Stimulated activated CD8-positive, alpha-beta memory T cell treated with anti-CD3 and anti-CD28 coated beads, Interleukin-4, amount 100 ng/mL, for 24 hours (primary cell): ENCODE data around the gene CFAP97.
"Not testable (repeated sequence)": the region's sequence is repeated elsewhere in the genome, so short reads cannot be mapped to it uniquely, and the experiment has no call there.

Experiments used
- DNase-seq: peaks from one replicate; pipeline ENCODE4 v3.0.0-alpha.2; 2020; ENCODE audit warnings: low read depth

CFAP97 gene

GRCh38 chr4:185198189-185198588 lies 5.6 kb downstream of the CFAP97 start:
- not testable (repeated sequence) for DNase-seq

- no peak for DNase-seq
Measured at GRCh38 chr4:185196437-185196836, 7.4 kb downstream of the CFAP97 start.

- no peak for DNase-seq
Measured at GRCh38 chr4:185194924-185195888, 8.6 kb downstream of the CFAP97 start.

GRCh38 chr4:185192059-185192458 lies 11.7 kb downstream of the CFAP97 start:
- no peak for DNase-seq

- DNase-seq = no peak
Measured at GRCh38 chr4:185190306-185190856, 13.4 kb downstream of the CFAP97 start.

GRCh38 chr4:185189606-185190305 lies 14.0 kb downstream of the CFAP97 start:
- no peak for DNase-seq

GRCh38 chr4:185186769-185187168 lies 17.0 kb downstream of the CFAP97 start:
- DNase-seq = no peak

- peak; percentile 56 for DNase-seq
Measured at GRCh38 chr4:185183622-185184281, 20.0 kb downstream of the CFAP97 start.

GRCh38 chr4:185182239-185182638 lies 21.6 kb downstream of the CFAP97 start:
- no peak for DNase-seq

GRCh38 chr4:185179488-185179887 lies 24.3 kb downstream of the CFAP97 start:
- no peak for DNase-seq

GRCh38 chr4:185171373-185172071 lies 32.3 kb downstream of the CFAP97 start:
- DNase-seq = no peak

- no peak for DNase-seq
Measured at GRCh38 chr4:185167234-185167633, 36.6 kb downstream of the CFAP97 start.

GRCh38 chr4:185165605-185166063 lies 38.2 kb downstream of the CFAP97 start:
- DNase-seq = no peak

- DNase-seq = no peak
Measured at GRCh38 chr4:185151296-185151695, 52.5 kb downstream of the CFAP97 start.

- DNase-seq = no peak
Measured at GRCh38 chr4:185149392-185149791, 54.4 kb downstream of the CFAP97 start.

GRCh38 chr4:185145572-185145971 lies 58.2 kb downstream of the CFAP97 start:
- DNase-seq = no peak

- DNase-seq = no peak
Measured at GRCh38 chr4:185144601-185145240, 59.1 kb downstream of the CFAP97 start.

- no peak for DNase-seq
Measured at GRCh38 chr4:185143601-185143969, 60.2 kb downstream of the CFAP97 start.

- peak; percentile 75 for DNase-seq
Measured at GRCh38 chr4:185142912-185143600, 60.7 kb downstream of the CFAP97 start, which contains the start of gene SLC25A4. Gene SLC25A4, plus strand, starts transcription at chr4:185143266. Its CDS starts 107 bp downstream, at chr4:185143373.

GRCh38 chr4:185142564-185142911 lies 61.3 kb downstream of the CFAP97 start:
- no peak for DNase-seq
